ES-I3 (cell line): ENCODE results near the gene CPA4.

Experiments used
- H3K36me3 ChIP-seq: 2 replicates; pipeline ENCODE4 v1.6.1; 2013; ENCODE audit warnings: mild to moderate bottlenecking, low read length, control low read depth, moderate library complexity; ENCODE audit not compliant: insufficient read depth
- H3K4me1 ChIP-seq: 2 replicates; pipeline ENCODE4 v1.6.1; 2013; ENCODE audit warnings: mild to moderate bottlenecking, control low read depth, low read length; ENCODE audit not compliant: insufficient read depth
- H3K9ac ChIP-seq: 2 replicates; pipeline ENCODE4 v1.6.1; 2013; ENCODE audit warnings: low read depth, mild to moderate bottlenecking, low read length, moderate library complexity
- H3K9me3 ChIP-seq: 2 replicates; pipeline ENCODE4 v1.6.1; 2013; ENCODE audit warnings: mild to moderate bottlenecking, low read length, moderate library complexity; ENCODE audit not compliant: control insufficient read depth, insufficient read depth

Gene CPA4

GRCh38 chr7:130365511-130366441 is 72.8 kb downstream of the CPA4 start:
- Histone ChIP-seq H3K9me3 (0 out of 2 replicates have a peak, but pooled peaks cover 5% of the 10 kb centered on the region), H3K36me3 (no peaks in the 10 kb centered on the region), H3K9ac (no peak overlapping the region), H3K4me1 (peaks cover 21% of the 10 kb centered on the region)

GRCh38 chr7:130366564-130366963 is 73.6 kb downstream of the CPA4 start:
- H3K9ac ChIP-seq, result no peak overlapping the region
- H3K4me1 ChIP-seq, result peaks cover 21% of the 10 kb centered on the region
- no peaks in the 10 kb centered on the region for H3K9me3 ChIP-seq
- no peaks in the 10 kb centered on the region for H3K36me3 ChIP-seq

GRCh38 chr7:130367088-130367755 is 74.3 kb downstream of the CPA4 start:
- Histone ChIP-seq H3K36me3 (no peaks in the 10 kb centered on the region), H3K9ac (no peak overlapping the region), H3K9me3 (no peaks in the 10 kb centered on the region), H3K4me1 (peaks cover 21% of the 10 kb centered on the region)

GRCh38 chr7:130367836-130368746 is 75.1 kb downstream of the CPA4 start:
- H3K9ac ChIP-seq, result no peak overlapping the region
- no peaks in the 10 kb centered on the region for H3K9me3 ChIP-seq
- H3K36me3 ChIP-seq, result no peaks in the 10 kb centered on the region
- H3K4me1 ChIP-seq, result peaks cover 25% of the 10 kb centered on the region

- H3K36me3 ChIP-seq, result no peaks in the 10 kb centered on the region
- no peak overlapping the region for H3K9ac ChIP-seq
- peaks cover 35% of the 10 kb centered on the region for H3K4me1 ChIP-seq
- H3K9me3 ChIP-seq, result no peaks in the 10 kb centered on the region
Observed at GRCh38 chr7:130369110-130369711, 76.2 kb downstream of the CPA4 start.

- H3K4me1 ChIP-seq, result peaks cover 35% of the 10 kb centered on the region
- no peak overlapping the region for H3K9ac ChIP-seq
- no peaks in the 10 kb centered on the region for H3K36me3 ChIP-seq
- H3K9me3 ChIP-seq, result no peaks in the 10 kb centered on the region
Observed at GRCh38 chr7:130369831-130370550, 77.0 kb downstream of the CPA4 start.

GRCh38 chr7:130371046-130371445 is 78.1 kb downstream of the CPA4 start:
- no peak overlapping the region for H3K9ac ChIP-seq
- H3K9me3 ChIP-seq, result peaks cover 7% of the 10 kb centered on the region
- no peaks in the 10 kb centered on the region for H3K36me3 ChIP-seq
- peaks cover 26% of the 10 kb centered on the region for H3K4me1 ChIP-seq

GRCh38 chr7:130372402-130373165 is 79.6 kb downstream of the CPA4 start:
- Histone ChIP-seq H3K9me3 (peaks cover 9% of the 10 kb centered on the region), H3K9ac (no peak overlapping the region), H3K36me3 (no peaks in the 10 kb centered on the region), H3K4me1 (peaks cover 26% of the 10 kb centered on the region)
